ENCODE data around the gene KRTAP10-11. TPM values are rescaled to one million over a fixed set of nuclear protein-coding genes. Genes with fewer than 3 reads are reported as not detected.

KRTAP10-11 gene
- total RNA-seq, 1 donor from 2014 or later = not detected

DNA sequence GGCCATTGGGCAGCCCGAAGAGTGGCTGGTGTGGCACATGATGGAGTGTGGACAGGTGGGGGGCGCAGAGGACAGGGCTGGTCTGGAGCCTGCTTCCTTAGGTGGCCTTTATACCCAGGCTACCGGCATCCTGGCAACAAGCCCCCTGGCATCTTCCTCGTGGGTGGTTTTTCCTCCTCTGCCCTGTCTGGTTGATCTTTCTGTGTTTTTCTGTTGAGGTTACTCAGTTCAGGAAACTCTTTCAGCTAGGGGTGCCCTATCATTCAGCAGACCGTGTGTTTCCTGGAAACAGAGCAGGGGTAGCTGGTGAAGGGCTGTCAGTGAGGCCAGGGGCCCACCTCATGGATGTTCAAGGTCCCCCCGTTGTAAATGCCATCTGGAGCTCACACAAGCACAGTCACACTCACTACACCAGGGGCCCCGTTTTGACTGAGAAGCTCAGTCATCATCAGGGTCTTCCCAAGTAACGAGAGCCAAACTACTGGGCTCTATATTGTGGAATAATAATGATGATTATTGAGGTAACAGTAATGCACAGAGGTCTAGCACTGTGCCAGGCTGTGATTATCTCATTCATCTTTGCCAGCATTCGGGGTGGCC, 8.5 kb downstream of the KRTAP10-11 start, which contains the start of gene KRTAP12-4:
KRTAP12-4 (minus strand) TSS at position 84 of the 600 bp plus-strand sequence; CDS start at position 39, 45 bp downstream.
- H3K27ac Mint-ChIP-seq (ENCODE audit: unreplicated experiment) = no peak within 1 kb of the TSS

DNA sequence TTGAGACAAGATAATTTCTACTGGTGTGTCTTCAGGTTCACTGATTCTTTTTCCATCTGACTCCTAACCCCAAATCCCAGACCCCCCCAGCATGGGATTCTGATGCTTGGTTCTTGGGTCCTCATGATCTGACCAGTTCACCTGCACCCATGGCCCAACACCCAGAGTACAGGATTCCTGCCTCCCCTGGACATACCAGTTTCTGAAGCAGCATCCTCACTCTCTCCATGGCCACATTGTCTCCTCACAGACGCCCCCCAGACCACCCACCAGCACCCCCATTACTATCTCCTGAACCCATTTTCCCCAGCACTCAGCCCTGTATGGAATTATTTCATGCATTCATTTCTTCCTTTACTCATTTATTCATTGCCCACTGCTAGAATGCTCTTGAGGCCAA, 10.7 kb downstream of the KRTAP10-11 start:
- Mint-ChIP-seq H3K27ac (ENCODE audit: unreplicated experiment) (no peak overlapping the region), H3K4me1 (ENCODE audit: unreplicated experiment) (no peaks in the 10 kb centered on the region), H3K27me3 (ENCODE audit: unreplicated experiment) (peaks cover 21% of the 10 kb centered on the region), H3K36me3 (ENCODE audit: unreplicated experiment) (no peaks in the 10 kb centered on the region), H3K9me3 (ENCODE audit: unreplicated experiment) (peaks cover 11% of the 10 kb centered on the region), H3K4me3 (ENCODE audit: unreplicated experiment) (no peak overlapping the region)
- DNase-seq (ENCODE audit: extremely low spot score, unreplicated experiment) = no peak
- TF ChIP-seq, protein P1, sequence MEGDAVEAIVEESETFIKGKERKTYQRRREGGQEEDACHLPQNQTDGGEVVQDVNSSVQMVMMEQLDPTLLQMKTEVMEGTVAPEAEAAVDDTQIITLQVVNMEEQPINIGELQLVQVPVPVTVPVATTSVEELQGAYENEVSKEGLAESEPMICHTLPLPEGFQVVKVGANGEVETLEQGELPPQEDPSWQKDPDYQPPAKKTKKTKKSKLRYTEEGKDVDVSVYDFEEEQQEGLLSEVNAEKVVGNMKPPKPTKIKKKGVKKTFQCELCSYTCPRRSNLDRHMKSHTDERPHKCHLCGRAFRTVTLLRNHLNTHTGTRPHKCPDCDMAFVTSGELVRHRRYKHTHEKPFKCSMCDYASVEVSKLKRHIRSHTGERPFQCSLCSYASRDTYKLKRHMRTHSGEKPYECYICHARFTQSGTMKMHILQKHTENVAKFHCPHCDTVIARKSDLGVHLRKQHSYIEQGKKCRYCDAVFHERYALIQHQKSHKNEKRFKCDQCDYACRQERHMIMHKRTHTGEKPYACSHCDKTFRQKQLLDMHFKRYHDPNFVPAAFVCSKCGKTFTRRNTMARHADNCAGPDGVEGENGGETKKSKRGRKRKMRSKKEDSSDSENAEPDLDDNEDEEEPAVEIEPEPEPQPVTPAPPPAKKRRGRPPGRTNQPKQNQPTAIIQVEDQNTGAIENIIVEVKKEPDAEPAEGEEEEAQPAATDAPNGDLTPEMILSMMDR (IDR thresholded peaks at IDR 0.05) = no peak

More for the DNA sequence above, 8.5 kb downstream of the KRTAP10-11 start, which contains the start of gene KRTAP12-4:
- H3K36me3 Mint-ChIP-seq (ENCODE audit: unreplicated experiment) = no peaks in the 10 kb centered on the region
- TF ChIP-seq, protein P1 (IDR thresholded peaks at IDR 0.05) = no peak
- H3K9me3 Mint-ChIP-seq (ENCODE audit: unreplicated experiment) = peaks cover 11% of the 10 kb centered on the region
- H3K4me1 Mint-ChIP-seq (ENCODE audit: unreplicated experiment) = no peaks in the 10 kb centered on the region
- H3K27me3 Mint-ChIP-seq (ENCODE audit: unreplicated experiment) = peaks cover 8% of the 10 kb centered on the region
- H3K4me3 Mint-ChIP-seq (ENCODE audit: unreplicated experiment) = no peak within 1 kb of the TSS
- peak; percentile 60 for DNase-seq (ENCODE audit: extremely low spot score, unreplicated experiment)

DNA sequence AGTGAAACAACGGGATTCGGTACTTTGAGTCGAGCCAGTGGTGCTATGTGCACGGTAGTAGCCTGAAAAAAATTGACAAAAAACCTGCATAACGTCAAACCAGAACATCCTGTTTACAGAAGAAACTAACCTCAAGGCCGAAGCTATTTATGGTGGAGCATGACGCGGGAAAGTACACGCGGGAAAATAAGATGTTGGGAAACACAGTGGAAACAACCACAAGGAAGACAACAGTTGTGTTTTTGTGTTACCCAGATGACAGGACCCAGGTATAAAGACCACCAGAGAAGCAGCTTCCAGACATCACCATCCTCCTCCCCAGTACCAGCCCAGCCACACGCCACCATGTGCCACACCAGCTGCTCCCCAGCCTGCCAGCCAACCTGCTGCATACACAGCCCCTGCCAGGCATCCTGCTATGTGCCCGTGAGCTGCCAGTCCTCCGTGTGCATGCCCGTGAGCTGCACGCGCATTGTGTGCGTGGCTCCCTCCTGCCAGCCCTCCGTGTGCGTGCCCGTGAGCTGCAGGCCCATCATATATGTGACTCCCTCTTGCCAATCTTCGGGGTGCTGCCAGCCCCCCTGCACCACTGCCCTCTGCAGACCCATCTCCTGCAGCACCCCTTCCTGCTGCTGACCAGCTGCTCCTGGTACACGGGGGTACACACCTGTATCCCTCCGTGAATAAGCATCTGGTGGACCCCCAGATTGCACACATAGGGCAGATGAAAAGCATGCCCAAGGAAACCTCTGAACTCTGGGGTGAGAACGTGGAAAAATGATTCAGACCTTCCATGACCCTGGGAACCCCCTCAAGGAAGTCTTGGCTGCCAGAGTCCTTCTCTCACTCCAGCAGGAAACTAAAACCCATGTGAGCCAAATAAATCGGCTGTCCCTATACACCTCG, 11.7 kb downstream of the KRTAP10-11 start, which contains the start of gene KRTAP12-3:
KRTAP12-3 (plus strand) TSS at position 298 of the 906 bp plus-strand sequence; CDS start at position 346, 48 bp downstream.
- peaks cover 11% of the 10 kb centered on the region for H3K9me3 Mint-ChIP-seq (ENCODE audit: unreplicated experiment)
- no peaks in the 10 kb centered on the region for H3K36me3 Mint-ChIP-seq (ENCODE audit: unreplicated experiment)
- H3K27me3 Mint-ChIP-seq (ENCODE audit: unreplicated experiment) = peaks cover 27% of the 10 kb centered on the region
- no peaks in the 10 kb centered on the region for H3K4me1 Mint-ChIP-seq (ENCODE audit: unreplicated experiment)
- no peak within 1 kb of the TSS for H3K4me3 Mint-ChIP-seq (ENCODE audit: unreplicated experiment)
- no peak within 1 kb of the TSS for H3K27ac Mint-ChIP-seq (ENCODE audit: unreplicated experiment)
- DNase-seq (ENCODE audit: extremely low spot score, unreplicated experiment) = peak; percentile 75
- TF ChIP-seq, protein P1 (IDR thresholded peaks at IDR 0.05) = no peak

DNA sequence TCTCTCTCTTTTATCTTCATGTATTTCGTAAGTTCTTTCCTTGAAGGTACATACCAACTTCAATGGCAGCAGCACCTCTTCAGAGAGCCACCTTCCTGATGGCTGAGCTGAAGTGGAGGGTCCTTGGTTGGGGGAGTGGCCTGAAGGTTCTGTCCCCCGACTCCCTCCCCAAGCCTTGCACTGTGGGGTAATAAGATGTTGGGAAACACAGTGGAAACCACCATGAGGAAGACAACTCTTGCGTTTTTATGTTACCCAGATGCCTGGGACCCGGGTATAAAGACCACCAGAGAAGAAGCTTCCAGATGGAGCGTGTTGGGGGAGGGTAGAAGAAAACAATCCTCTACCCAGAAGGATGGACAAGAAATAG, 12.3 kb downstream of the KRTAP10-11 start:
- H3K4me1 Mint-ChIP-seq (ENCODE audit: unreplicated experiment) = no peaks in the 10 kb centered on the region

More for the DNA sequence above, 12.3 kb downstream of the KRTAP10-11 start:
- no peak overlapping the region for H3K4me3 Mint-ChIP-seq (ENCODE audit: unreplicated experiment)
- TF ChIP-seq, protein P1 (IDR thresholded peaks at IDR 0.05) = no peak
- no peaks in the 10 kb centered on the region for H3K36me3 Mint-ChIP-seq (ENCODE audit: unreplicated experiment)
- no peak overlapping the region for H3K27ac Mint-ChIP-seq (ENCODE audit: unreplicated experiment)
- H3K27me3 Mint-ChIP-seq (ENCODE audit: unreplicated experiment) = peaks cover 33% of the 10 kb centered on the region
- H3K9me3 Mint-ChIP-seq (ENCODE audit: unreplicated experiment) = peaks cover 11% of the 10 kb centered on the region
- DNase-seq (ENCODE audit: extremely low spot score, unreplicated experiment) = no peak

All from osteocyte (in vitro differentiated cells).